ENCODE data around the gene PRAMEF15. TPM values are rescaled to one million over a fixed set of nuclear protein-coding genes. Genes with fewer than 3 reads are reported as not detected.

The PRAMEF15 gene
- not detected in 2 replicates for total RNA-seq

GRCh38 chr1:13315281-13315680 lies at the start of gene PRAMEF15:
Gene PRAMEF15 (plus strand): TSS chr1:13315581. CDS start chr1:13318408, 2,827 bp downstream.

GRCh38 chr1:13285037-13285436 lies 30.3 kb upstream of the PRAMEF15 start, which contains the start of gene PRAMEF8:
Gene PRAMEF8 (minus strand): TSS chr1:13285137. CDS start chr1:13284091, 1,046 bp downstream.

GRCh38 chr1:13303239-13303638 lies 12.1 kb upstream of the PRAMEF15 start, which contains the start of gene PRAMEF33:
Gene PRAMEF33 (plus strand): TSS chr1:13303539. CDS start chr1:13305955, 2,416 bp downstream.

GRCh38 chr1:13347034-13347433 lies 31.7 kb downstream of the PRAMEF15 start, which contains the start of gene PRAMEF14:
Gene PRAMEF14 (minus strand): TSS chr1:13347134. CDS start chr1:13345314, 1,820 bp downstream.

Other genes with a start within 250 kb of the PRAMEF15 start
- not detected in 2 replicates for gene PRAMEF25, start 244.8 kb upstream of the PRAMEF15 start, total RNA-seq
- not detected in 2 replicates for gene HNRNPCL2, start 198.7 kb upstream of the PRAMEF15 start, total RNA-seq
- not detected in 2 replicates for gene PRAMEF26, start 159.6 kb upstream of the PRAMEF15 start, total RNA-seq
- not detected in 2 replicates for gene HNRNPCL4, start 149.9 kb upstream of the PRAMEF15 start, total RNA-seq
- not detected in 2 replicates for gene PRAMEF9, start 143.7 kb upstream of the PRAMEF15 start, total RNA-seq
- gene PRAMEF13, start 114.2 kb upstream of the PRAMEF15 start, total RNA-seq, result not detected in 2 replicates
- not detected in 2 replicates for gene PRAMEF18, start 89.4 kb upstream of the PRAMEF15 start, total RNA-seq
- gene PRAMEF5, start 61.4 kb upstream of the PRAMEF15 start, total RNA-seq, result not detected in 2 replicates
- not detected in 2 replicates for gene PRAMEF8, start 30.4 kb upstream of the PRAMEF15 start, total RNA-seq
- not detected in 2 replicates for gene PRAMEF33, start 12.0 kb upstream of the PRAMEF15 start, total RNA-seq
- not detected in 2 replicates for gene PRAMEF14, start 31.6 kb downstream of the PRAMEF15 start, total RNA-seq
- not detected in 2 replicates for gene PRAMEF19, start 56.4 kb downstream of the PRAMEF15 start, total RNA-seq
- not detected in 2 replicates for gene PRAMEF17, start 74.1 kb downstream of the PRAMEF15 start, total RNA-seq
- gene PRAMEF20, start 94.9 kb downstream of the PRAMEF15 start, total RNA-seq, result not detected in 2 replicates
- 0.50 TPM in 1 of 2 replicates, not detected in the other for gene LRRC38, start 198.4 kb downstream of the PRAMEF15 start, total RNA-seq